ENCODE measurements around the gene ZFPM1. TPM values are rescaled to one million over a fixed set of nuclear protein-coding genes. Genes with fewer than 3 reads are reported as not detected.

Gene ZFPM1
- polyA plus RNA-seq, 1 experiment: 0.20 TPM

- ChIA-PET CTCF (no interaction called here), POLR2A (no interaction called here)
- peaks cover 49% of the 10 kb centered on the region for H3K9me3 ChIP-seq (ENCODE audit: control insufficient read depth, insufficient read depth, low read length)
- no peak for DNase-seq (ENCODE audit: low read depth, low spot score)
- no peak overlapping the region for H3K4me3 ChIP-seq (ENCODE audit: low read depth, low read length)
- H3K27ac ChIP-seq (ENCODE audit: low read depth, low read length): no peak overlapping the region
- TF ChIP-seq CTCF (IDR thresholded peaks at IDR 0.05; ENCODE audit: low read depth, low read length): no peak
- peaks cover 49% of the 10 kb centered on the region for H3K27me3 ChIP-seq (ENCODE audit: control insufficient read depth, insufficient read depth, low read length)
Measured at GRCh38 chr16:88541831-88542616, 88.9 kb downstream of the ZFPM1 start.

GRCh38 chr16:88543230-88543813 is 90.2 kb downstream of the ZFPM1 start:
- ChIA-PET POLR2A (no interaction called here), CTCF (no interaction called here)
- Histone ChIP-seq H3K27ac (ENCODE audit: low read depth, low read length) (no peak overlapping the region), H3K4me3 (ENCODE audit: low read depth, low read length) (no peak overlapping the region), H3K27me3 (ENCODE audit: control insufficient read depth, insufficient read depth, low read length) (peaks cover 53% of the 10 kb centered on the region), H3K9me3 (ENCODE audit: control insufficient read depth, insufficient read depth, low read length) (peaks cover 48% of the 10 kb centered on the region)
- no peak for TF ChIP-seq CTCF (IDR thresholded peaks at IDR 0.05; ENCODE audit: low read depth, low read length)
- no peak for DNase-seq (ENCODE audit: low read depth, low spot score)

GRCh38 chr16:88545781-88546180 is 92.7 kb downstream of the ZFPM1 start:
- CTCF ChIA-PET: interaction anchor here (0.7 to 1.2 kb wide), 2 partner anchors 13 to 20 kb away, joined by 3 to 4 read pairs; no protein-coding TSS in a partner anchor
- H3K27me3 ChIP-seq (ENCODE audit: control insufficient read depth, insufficient read depth, low read length): peaks cover 39% of the 10 kb centered on the region
- no peak overlapping the region for H3K27ac ChIP-seq (ENCODE audit: low read depth, low read length)
- DNase-seq (ENCODE audit: low read depth, low spot score): no peak
- no peak for TF ChIP-seq CTCF (IDR thresholded peaks at IDR 0.05; ENCODE audit: low read depth, low read length)
- H3K9me3 ChIP-seq (ENCODE audit: control insufficient read depth, insufficient read depth, low read length): peaks cover 43% of the 10 kb centered on the region
- POLR2A ChIA-PET: interaction anchor here (0.6 kb wide), 1 partner anchor 121 kb away, joined by 5 read pairs; no protein-coding TSS in a partner anchor
- H3K4me3 ChIP-seq (ENCODE audit: low read depth, low read length): no peak overlapping the region

GRCh38 chr16:88548131-88548874 is 95.2 kb downstream of the ZFPM1 start:
- ChIA-PET CTCF (no interaction called here), POLR2A (no interaction called here)
- no peak for DNase-seq (ENCODE audit: low read depth, low spot score)

More at GRCh38 chr16:88548131-88548874, 95.2 kb downstream of the ZFPM1 start:
- TF ChIP-seq CTCF (IDR thresholded peaks at IDR 0.05; ENCODE audit: low read depth, low read length): no peak
- Histone ChIP-seq H3K9me3 (ENCODE audit: control insufficient read depth, insufficient read depth, low read length) (peaks cover 22% of the 10 kb centered on the region), H3K4me3 (ENCODE audit: low read depth, low read length) (no peak overlapping the region), H3K27me3 (ENCODE audit: control insufficient read depth, insufficient read depth, low read length) (peaks cover 42% of the 10 kb centered on the region), H3K27ac (ENCODE audit: low read depth, low read length) (no peak overlapping the region)

Data from AG04450 (cell line).